IMR-90 (cell line): Measurements from ENCODE around the gene NPTX2. TPM values are rescaled to one million over a fixed set of nuclear protein-coding genes. Genes with fewer than 3 reads are reported as not detected.

Experiments
- ATAC-seq: fragments of 200-7000 bp; cut with Tn5 transposase; 2 replicates; pipeline ENCODE4 v1.9.1; 2020; ENCODE audit warnings: low read depth, mild to moderate bottlenecking, moderate library complexity
- BruUV-seq: library from RNA; stranded (reverse); fragments of 400-500 nt; replicated peaks from 2 replicates; lab custom pipeline; 2021; lab: Mats Ljungman, UMichigan
- CTCF ChIA-PET: fragments of 300-600 bp; formaldehyde crosslinking; extraction: SDS; loops from one replicate; lab custom pipeline; 2021; ENCODE audit warnings: antibody characterized with exemption; lab: Yijun Ruan, JAX
- POLR2A ChIA-PET: fragments of 300-600 bp; sonication (Branson Sonifier 250); formaldehyde crosslinking; loops from one replicate; lab custom pipeline; 2022; ENCODE audit warnings: antibody characterized with exemption; ENCODE audit not compliant: unreplicated experiment; lab: Charles Lee
- DNase-seq: peaks from one replicate; pipeline ENCODE4 v3.0.0; 2013
- H2AFZ ChIP-seq: replicated peaks from 2 replicates; pipeline ENCODE3; 2013; ENCODE audit warnings: low read length, mild to moderate bottlenecking; ENCODE audit not compliant: poor library complexity
- H2AK5ac ChIP-seq: 2 replicates; pipeline ENCODE4 v1.6.1; 2013; ENCODE audit warnings: low read depth, low read length, inconsistent platforms
- H2AK9ac ChIP-seq: replicated peaks from 2 replicates; pipeline ENCODE3; 2013; ENCODE audit warnings: mild to moderate bottlenecking, low read depth, low read length, moderate library complexity; ENCODE audit not compliant: poor library complexity
- H2BK120ac ChIP-seq: 2 replicates; pipeline ENCODE4 v1.6.1; 2013; ENCODE audit warnings: low read depth, low read length, inconsistent platforms
- H2BK15ac ChIP-seq: 3 replicates; pipeline ENCODE4 v1.6.1; 2013; ENCODE audit warnings: low read depth, low read length, inconsistent platforms
- H2BK20ac ChIP-seq: 2 replicates; pipeline ENCODE4 v1.6.1; 2013; ENCODE audit warnings: low read depth, mild to moderate bottlenecking, inconsistent platforms, low read length, moderate library complexity
- H2BK5ac ChIP-seq: 2 replicates; pipeline ENCODE4 v1.6.1; 2013; ENCODE audit warnings: mild to moderate bottlenecking, low read depth, low read length, inconsistent platforms; ENCODE audit not compliant: poor library complexity, severe bottlenecking
- H3K14ac ChIP-seq: replicated peaks from 2 replicates; pipeline ENCODE4 v1.6.1; 2013; ENCODE audit warnings: low read depth, low read length, inconsistent platforms
- H3K18ac ChIP-seq: 2 replicates; pipeline ENCODE4 v1.6.1; 2013; ENCODE audit warnings: low read depth, low read length, control low read depth
- H3K23ac ChIP-seq: 2 replicates; pipeline ENCODE4 v1.6.1; 2013; ENCODE audit warnings: low read depth, low read length, inconsistent platforms
- H3K27ac ChIP-seq: 2 replicates; pipeline ENCODE4 v1.5.1; 2013; ENCODE audit warnings: mild to moderate bottlenecking, control low read depth, low read length; ENCODE audit not compliant: insufficient read depth
- H3K27me3 ChIP-seq: 2 replicates; pipeline ENCODE4 v1.6.1; 2013; ENCODE audit warnings: low read length; ENCODE audit not compliant: control insufficient read depth, insufficient read depth
- H3K36me3 ChIP-seq: 2 replicates; pipeline ENCODE4 v1.6.1; 2013; ENCODE audit warnings: low read length, mixed read lengths; ENCODE audit not compliant: control insufficient read depth, insufficient read depth
- H3K4ac ChIP-seq: 2 replicates; pipeline ENCODE4 v1.6.1; 2013; ENCODE audit warnings: low read depth, low read length, inconsistent platforms
- H3K4me1 ChIP-seq: 2 replicates; pipeline ENCODE4 v1.6.1; 2013; ENCODE audit warnings: low read length, mixed read lengths; ENCODE audit not compliant: control insufficient read depth, insufficient read depth
- H3K4me2 ChIP-seq: 2 replicates; pipeline ENCODE4 v1.6.1; 2013; ENCODE audit warnings: low read depth, mild to moderate bottlenecking, control low read depth, low read length, moderate library complexity
- H3K4me3 ChIP-seq: 2 replicates; pipeline ENCODE4 v1.5.1; 2013; ENCODE audit warnings: low read depth, mild to moderate bottlenecking, control low read depth, low read length, moderate library complexity; ENCODE audit not compliant: insufficient read depth
- H3K56ac ChIP-seq: 2 replicates; pipeline ENCODE4 v1.6.1; 2013; ENCODE audit warnings: low read length, inconsistent platforms; ENCODE audit not compliant: insufficient read depth; ENCODE audit errors: extremely low read depth
- H3K79me1 ChIP-seq, 2 experiments: 2 replicates each; pipeline ENCODE4 v1.6.1; 2013; ENCODE audit warnings: low read length in 2 of 2, inconsistent platforms in 1 of 2, low read depth in 1 of 2
- H3K9ac ChIP-seq: 2 replicates; pipeline ENCODE4 v1.6.1; 2013; ENCODE audit warnings: low read depth, low read length, control low read depth
- H3K9me1 ChIP-seq: 2 replicates; pipeline ENCODE4 v1.6.1; 2013; ENCODE audit warnings: low read length, inconsistent platforms; ENCODE audit not compliant: insufficient read depth
- H3K9me3 ChIP-seq: 2 replicates; pipeline ENCODE4 v1.6.1; 2013; ENCODE audit warnings: low read length; ENCODE audit not compliant: control insufficient read depth, insufficient read depth
- H4K20me1 ChIP-seq: 2 replicates; pipeline ENCODE4 v1.6.1; 2013; ENCODE audit warnings: low read length, inconsistent platforms; ENCODE audit not compliant: insufficient read depth
- H4K5ac ChIP-seq: 2 replicates; pipeline ENCODE4 v1.6.1; 2013; ENCODE audit warnings: mild to moderate bottlenecking, low read depth, low read length, control low read depth
- H4K8ac ChIP-seq, 2 experiments: 2 replicates each; pipeline ENCODE4 v1.6.1; 2013; ENCODE audit warnings: low read depth in 2 of 2, low read length in 2 of 2, control low read depth in 1 of 2, inconsistent platforms in 1 of 2
- H4K91ac ChIP-seq: 2 replicates; pipeline ENCODE4 v1.6.1; 2013; ENCODE audit warnings: low read depth, low read length, inconsistent platforms; ENCODE audit not compliant: insufficient read depth
- BHLHE40 ChIP-seq: fragments of 150-350 bp; IDR thresholded peaks from 2 replicates; pipeline ENCODE4 v1.6.1; 2016; ENCODE audit warnings: mild to moderate bottlenecking, low read depth, low read length
- CEBPB ChIP-seq: IDR thresholded peaks from 2 replicates; pipeline ENCODE4 v1.6.1; 2012; ENCODE audit warnings: low read depth, low read length, improper control_type of control experiment
- CHD1 ChIP-seq: IDR thresholded peaks from 2 replicates; pipeline ENCODE4 v1.6.1; 2012; ENCODE audit warnings: low read depth, low read length, improper control_type of control experiment
- FOS ChIP-seq: fragments of 150-350 bp; IDR thresholded peaks from 2 replicates; pipeline ENCODE4 v1.6.1; 2016; ENCODE audit warnings: low read depth, low read length
- MAFK ChIP-seq: IDR thresholded peaks from 2 replicates; pipeline ENCODE4 v1.6.1; 2012; ENCODE audit warnings: low read depth, low read length, improper control_type of control experiment
- MAZ ChIP-seq: IDR thresholded peaks from 2 replicates; pipeline ENCODE4 v1.6.1; 2012; ENCODE audit warnings: low read depth, mild to moderate bottlenecking, low read length, improper control_type of control experiment, moderate library complexity, borderline replicate concordance
- MXI1 ChIP-seq: IDR thresholded peaks from 2 replicates; pipeline ENCODE4 v1.6.1; 2012; ENCODE audit warnings: low read depth, mild to moderate bottlenecking, low read length, moderate library complexity, borderline replicate concordance
- NFE2L2 ChIP-seq: fragments of 150-350 bp; IDR thresholded peaks from 2 replicates; pipeline ENCODE4 v1.6.1; 2016; ENCODE audit warnings: low read depth, mild to moderate bottlenecking, low read length
- POLR2A ChIP-seq: IDR thresholded peaks from 2 replicates; pipeline ENCODE4 v1.6.1; 2012; ENCODE audit warnings: mild to moderate bottlenecking, low read depth, low read length
- RAD21 ChIP-seq: IDR thresholded peaks from 2 replicates; pipeline ENCODE4 v1.6.1; 2012; ENCODE audit warnings: low read length, improper control_type of control experiment
- RCOR1 ChIP-seq: IDR thresholded peaks from 2 replicates; pipeline ENCODE4 v1.6.1; 2012; ENCODE audit warnings: mild to moderate bottlenecking, low read length, improper control_type of control experiment; ENCODE audit not compliant: insufficient replicate concordance
- RFX5 ChIP-seq: IDR thresholded peaks from 2 replicates; pipeline ENCODE4 v1.8.0; 2012; ENCODE audit warnings: low read depth, mild to moderate bottlenecking, low read length, moderate library complexity
- SMC3 ChIP-seq: fragments of 150-350 bp; IDR thresholded peaks from 2 replicates; pipeline ENCODE4 v1.6.1; 2016; ENCODE audit warnings: low read depth, mild to moderate bottlenecking, antibody characterized with exemption, low read length, moderate library complexity
- USF2 ChIP-seq: fragments of 150-350 bp; IDR thresholded peaks from 2 replicates; pipeline ENCODE4 v1.6.1; 2017; ENCODE audit warnings: mild to moderate bottlenecking, antibody characterized with exemption, low read length, low read depth
- WGBS, 2 experiments: methylation state at CpG; one replicate each; pipeline versions ENCODE4 v1.1.5 to v1.1.7; 2013; ENCODE audit warnings: missing lambda C conversion rate in 2 of 2; ENCODE audit not compliant: insufficient read length in 1 of 2; ENCODE audit errors: extremely low coverage in 2 of 2; 5-methylcytosine and 5-hydroxymethylcytosine counted together
- dilution Hi-C: fragments of 300-500 bp; cut with HindIII; formaldehyde crosslinking; loops from one replicate; pipeline ENCODE4 v1.14.3; 2018; ENCODE audit warnings: low sequenced_read_pairs; ENCODE audit not compliant: unreplicated experiment
- in situ Hi-C: fragments of 300-500 bp; cut with MboI; formaldehyde crosslinking; loops from 3 replicates; pipeline ENCODE4 v1.14.3; 2019; ENCODE audit warnings: low sequenced_read_pairs, inconsistent platforms, mixed read lengths
- intact Hi-C: fragments of 100-400 bp; cut with micrococcal nuclease; formaldehyde crosslinking; loops from 2 replicates; pipeline ENCODE4 v1.10.0; 2022
- polyA plus RNA-seq, 3 experiments: library from polyadenylated mRNA; depleted of rRNA; stranded (reverse); fragments of >200 nt; gene quantifications; 2 replicates each; pipeline ENCODE4 v1.2.3, GENCODE V29; 2012; ENCODE audit warnings: low replicate concordance in 1 of 3
- total RNA-seq: library from RNA; depleted of rRNA; stranded (reverse); fragments of >200 nt; gene quantifications from 2 replicates; pipeline ENCODE4 v1.2.3, GENCODE V29; 2012
- TF ChIP-seq, protein P1 (sequence below): conservative IDR thresholded peaks from 2 replicates; pipeline ENCODE4 v1.5.1; 2012; ENCODE audit warnings: mild to moderate bottlenecking, low read depth, low read length, improper control_type of control experiment
- TF ChIP-seq, protein P2 (sequence below): fragments of 150-350 bp; IDR thresholded peaks from 2 replicates; pipeline ENCODE4 v1.6.1; 2016; ENCODE audit warnings: low read depth, mild to moderate bottlenecking, low read length, moderate library complexity, borderline replicate concordance

NPTX2 gene
- total and polyA plus RNA-seq, 2 of the 4 experiments (the other 2 are of a cell fraction): under 0.01 to 0.03 TPM

GRCh38 chr7:98655611-98656010 is 38.5 kb downstream of the NPTX2 start:
- in situ Hi-C loops: no loop called here
- H3K23ac ChIP-seq: no peak overlapping the region
- no TSS peak for BruUV-seq
- no peak overlapping the region for H3K4ac ChIP-seq
- H2AK5ac ChIP-seq: no peak overlapping the region
- no peak overlapping the region for H2BK15ac ChIP-seq
- POLR2A ChIA-PET: no interaction called here
- 0% methylated on average over 1 of the region's 5 CpGs; no CpG with 5 or more reads in 1 of the 2 experiments for WGBS, 2 experiments
- no peak overlapping the region for H2BK5ac ChIP-seq
- no peaks in the 10 kb centered on the region for H3K27me3 ChIP-seq
- H4K8ac ChIP-seq: no peak overlapping the region
- no peak overlapping the region for H3K14ac ChIP-seq
- H4K91ac ChIP-seq: no peak overlapping the region
- no peak overlapping the region for H2BK20ac ChIP-seq
- no peak overlapping the region for H3K9ac ChIP-seq
- intact Hi-C loops: no loop called here
- no peaks in the 10 kb centered on the region for H3K9me1 ChIP-seq
- H3K9me3 ChIP-seq: peaks cover 24% of the 10 kb centered on the region
- no peak overlapping the region for H2BK120ac ChIP-seq
- dilution Hi-C loops: no loop called here
- no peak overlapping the region for H2AK9ac ChIP-seq
- DNase-seq: no peak
- no peak for ATAC-seq
- no peak overlapping the region for H4K5ac ChIP-seq
- H3K4me3 ChIP-seq: no peak overlapping the region
- H4K20me1 ChIP-seq: no peaks in the 10 kb centered on the region
- no peak overlapping the region for H2AFZ ChIP-seq
- H3K36me3 ChIP-seq: no peaks in the 10 kb centered on the region
- H3K18ac ChIP-seq: no peak overlapping the region
- no peak overlapping the region for H3K27ac ChIP-seq
- H3K56ac ChIP-seq: no peak overlapping the region
- CTCF ChIA-PET: no interaction called here
- H3K4me1 ChIP-seq: no peaks in the 10 kb centered on the region
- TF ChIP-seq FOS (no peak), MAFK (no peak), POLR2A (no peak), BHLHE40 (no peak), RCOR1 (no peak), RFX5 (no peak), RAD21 (no peak), MAZ (no peak), CEBPB (no peak), NFE2L2 (no peak), MXI1 (no peak), USF2 (no peak), CHD1 (no peak), SMC3 (no peak)
- TF ChIP-seq, protein P1, sequence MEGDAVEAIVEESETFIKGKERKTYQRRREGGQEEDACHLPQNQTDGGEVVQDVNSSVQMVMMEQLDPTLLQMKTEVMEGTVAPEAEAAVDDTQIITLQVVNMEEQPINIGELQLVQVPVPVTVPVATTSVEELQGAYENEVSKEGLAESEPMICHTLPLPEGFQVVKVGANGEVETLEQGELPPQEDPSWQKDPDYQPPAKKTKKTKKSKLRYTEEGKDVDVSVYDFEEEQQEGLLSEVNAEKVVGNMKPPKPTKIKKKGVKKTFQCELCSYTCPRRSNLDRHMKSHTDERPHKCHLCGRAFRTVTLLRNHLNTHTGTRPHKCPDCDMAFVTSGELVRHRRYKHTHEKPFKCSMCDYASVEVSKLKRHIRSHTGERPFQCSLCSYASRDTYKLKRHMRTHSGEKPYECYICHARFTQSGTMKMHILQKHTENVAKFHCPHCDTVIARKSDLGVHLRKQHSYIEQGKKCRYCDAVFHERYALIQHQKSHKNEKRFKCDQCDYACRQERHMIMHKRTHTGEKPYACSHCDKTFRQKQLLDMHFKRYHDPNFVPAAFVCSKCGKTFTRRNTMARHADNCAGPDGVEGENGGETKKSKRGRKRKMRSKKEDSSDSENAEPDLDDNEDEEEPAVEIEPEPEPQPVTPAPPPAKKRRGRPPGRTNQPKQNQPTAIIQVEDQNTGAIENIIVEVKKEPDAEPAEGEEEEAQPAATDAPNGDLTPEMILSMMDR: no peak
- TF ChIP-seq, protein P2, sequence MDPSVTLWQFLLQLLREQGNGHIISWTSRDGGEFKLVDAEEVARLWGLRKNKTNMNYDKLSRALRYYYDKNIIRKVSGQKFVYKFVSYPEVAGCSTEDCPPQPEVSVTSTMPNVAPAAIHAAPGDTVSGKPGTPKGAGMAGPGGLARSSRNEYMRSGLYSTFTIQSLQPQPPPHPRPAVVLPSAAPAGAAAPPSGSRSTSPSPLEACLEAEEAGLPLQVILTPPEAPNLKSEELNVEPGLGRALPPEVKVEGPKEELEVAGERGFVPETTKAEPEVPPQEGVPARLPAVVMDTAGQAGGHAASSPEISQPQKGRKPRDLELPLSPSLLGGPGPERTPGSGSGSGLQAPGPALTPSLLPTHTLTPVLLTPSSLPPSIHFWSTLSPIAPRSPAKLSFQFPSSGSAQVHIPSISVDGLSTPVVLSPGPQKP: no peak
- no peak overlapping the region for H3K4me2 ChIP-seq
- no peaks in the 10 kb centered on the region for H3K79me1 ChIP-seq
